Measurements from ENCODE around the gene CDON.

GRCh38 chr11:126032375-126032774 lies 30.3 kb downstream of the CDON start:
- TF ChIP-seq CTCF (IDR thresholded peaks at IDR 0.05; ENCODE audit: insufficient read depth, low read length) (no peak), POLR2AphosphoS5 (IDR thresholded peaks at IDR 0.05; ENCODE audit: low read depth) (no peak)

All from HL-60 (cell line).